ENCODE data around the gene DBX1.

GRCh38 chr11:20201231-20201630 lies 41.0 kb upstream of the DBX1 start:
- TF ChIP-seq CTCF (IDR thresholded peaks at IDR 0.05) = no peak
- TF ChIP-seq POLR2A (IDR thresholded peaks at IDR 0.05) = no peak

Measured in thyroid gland (tissue), 4 donors.